GM23248 (cell line): ENCODE data around the gene KCNMA1. TPM values are rescaled to one million over a fixed set of nuclear protein-coding genes. Genes with fewer than 3 reads are reported as not detected.

Source experiments
- DNase-seq: peaks from one replicate; pipeline ENCODE4 v3.0.0-alpha.2; 2015
- H2AFZ ChIP-seq: fragments of 200-600 bp; sonication (generic); 2 replicates; pipeline ENCODE4 v1.6.1; 2016; ENCODE audit warnings: antibody characterized with exemption
- H3F3A ChIP-seq: fragments of 200-600 bp; sonication (generic); 2 replicates; pipeline ENCODE4 v1.6.1; 2016; ENCODE audit warnings: mild to moderate bottlenecking, antibody characterized with exemption, mixed run types; ENCODE audit not compliant: insufficient read depth
- H3K27ac ChIP-seq: fragments of 200-600 bp; sonication (generic); 2 replicates; pipeline ENCODE4 v1.5.1; 2016; ENCODE audit warnings: mild to moderate bottlenecking
- H3K27me3 ChIP-seq: fragments of 200-600 bp; sonication (generic); replicated peaks from 2 replicates; pipeline ENCODE4 v1.6.1; 2016; ENCODE audit warnings: mild to moderate bottlenecking; ENCODE audit not compliant: insufficient read depth
- H3K36me3 ChIP-seq: fragments of 200-600 bp; sonication (generic); 2 replicates; pipeline ENCODE4 v1.6.1; 2016; ENCODE audit warnings: low read depth, mild to moderate bottlenecking
- H3K4me1 ChIP-seq: fragments of 200-600 bp; sonication (generic); 2 replicates; pipeline ENCODE4 v1.6.1; 2016; ENCODE audit warnings: mild to moderate bottlenecking; ENCODE audit not compliant: insufficient read depth
- H3K4me2 ChIP-seq: fragments of 200-600 bp; sonication (generic); one replicate; pipeline ENCODE4 v1.6.1; 2016; ENCODE audit warnings: mild to moderate bottlenecking; ENCODE audit not compliant: unreplicated experiment
- H3K4me3 ChIP-seq: fragments of 200-600 bp; sonication (generic); 2 replicates; pipeline ENCODE4 v1.5.1; 2016; ENCODE audit warnings: mild to moderate bottlenecking
- H3K79me2 ChIP-seq: fragments of 200-600 bp; sonication (generic); 2 replicates; pipeline ENCODE4 v1.6.1; 2016; ENCODE audit warnings: mild to moderate bottlenecking; ENCODE audit not compliant: insufficient read depth
- H3K9ac ChIP-seq: fragments of 200-600 bp; sonication (generic); 2 replicates; pipeline ENCODE4 v1.6.1; 2016; ENCODE audit warnings: mild to moderate bottlenecking
- H3K9me2 ChIP-seq: fragments of 200-600 bp; sonication (generic); 2 replicates; pipeline ENCODE4 v1.6.1; 2016; ENCODE audit warnings: mixed run types, mild to moderate bottlenecking, moderate library complexity; ENCODE audit not compliant: insufficient read depth
- H3K9me3 ChIP-seq: fragments of 200-600 bp; sonication (generic); one replicate; pipeline ENCODE4 v1.6.1; 2017; ENCODE audit warnings: low read depth
- H4K20me1 ChIP-seq: fragments of 200-600 bp; sonication (generic); 2 replicates; pipeline ENCODE4 v1.6.0; 2016; ENCODE audit not compliant: insufficient read depth
- EZH2 ChIP-seq: fragments of 200-600 bp; sonication (generic); IDR thresholded peaks from 2 replicates; pipeline ENCODE4 v1.6.1; 2018; ENCODE audit warnings: antibody characterized with exemption, mild to moderate bottlenecking; ENCODE audit not compliant: insufficient read depth, poor library complexity, severe bottlenecking
- EZH2phosphoT487 ChIP-seq: fragments of 200-600 bp; sonication (generic); IDR thresholded peaks from 2 replicates; pipeline ENCODE4 v1.6.1; 2018; ENCODE audit warnings: antibody characterized with exemption, moderate library complexity, mild to moderate bottlenecking, low read depth; ENCODE audit not compliant: insufficient read depth
- WGBS, 2 experiments: methylation state at CpG; one replicate each; pipeline ENCODE4 v1.1.6; 2015 to 2017; ENCODE audit warnings: low lambda C conversion rate in 2 of 2, low coverage in 1 of 2; ENCODE audit errors: missing lambda C conversion rate in 2 of 2; 5-methylcytosine and 5-hydroxymethylcytosine counted together
- in situ Hi-C: fragments of 300-500 bp; cut with MboI; formaldehyde crosslinking; loops from 2 replicates; pipeline ENCODE4 v1.15.0; 2020
- polyA plus RNA-seq: library from polyadenylated mRNA; unstranded; fragments of >200 nt; fragmentation: Nextera tagmentation; extraction: Ambion mirVana; gene quantifications from 2 replicates; pipeline ENCODE4 v1.2.1, GENCODE V29; 2016
- total RNA-seq: library from RNA; depleted of rRNA; stranded (reverse); fragments of >200 nt; shearing (Covaris generic); gene quantifications from 2 replicates; pipeline ENCODE4 v1.2.3, GENCODE V29; 2014

Gene KCNMA1
- total and polyA plus RNA-seq, 2 experiments from 2014 or later = 14.2 to 25.1 TPM

GRCh38 chr10:77458986-77459590 is 178.5 kb downstream of the KCNMA1 start:
- in situ Hi-C loops = no loop called here
- H4K20me1 ChIP-seq = no peaks in the 10 kb centered on the region
- TF ChIP-seq EZH2phosphoT487 (no peak), EZH2 (no peak)
- no peaks in the 10 kb centered on the region for H3K27me3 ChIP-seq
- no peak overlapping the region for H3K4me2 ChIP-seq
- no peaks in the 10 kb centered on the region for H3K4me1 ChIP-seq
- no peaks in the 10 kb centered on the region for H3K36me3 ChIP-seq
- no peak overlapping the region for H3K27ac ChIP-seq
- peak; percentile 56 for DNase-seq
- WGBS, 2 experiments = 53 to 58% methylated on average over 3 of the region's 3 CpGs
- H3F3A ChIP-seq = no peaks in the 10 kb centered on the region
- H3K9me3 ChIP-seq = no peaks in the 10 kb centered on the region
- H3K9me2 ChIP-seq = no peaks in the 10 kb centered on the region
- no peak overlapping the region for H2AFZ ChIP-seq
- no peak overlapping the region for H3K4me3 ChIP-seq
- H3K79me2 ChIP-seq = no peaks in the 10 kb centered on the region
- H3K9ac ChIP-seq = no peak overlapping the region

- H3K27me3 ChIP-seq = no peaks in the 10 kb centered on the region
- no peak overlapping the region for H3K27ac ChIP-seq
- 72 to 74% methylated on average over 7 of the region's 7 CpGs for WGBS, 2 experiments
These were observed 179.9 kb downstream of the KCNMA1 start for GRCh38 chr10:77457721-77458120.

GRCh38 chr10:77457266-77457665 is 180.3 kb downstream of the KCNMA1 start:
- TF ChIP-seq EZH2phosphoT487 (no peak), EZH2 (no peak)
- H3K79me2 ChIP-seq = no peaks in the 10 kb centered on the region
- H3K27me3 ChIP-seq = no peaks in the 10 kb centered on the region
- no peak overlapping the region for H3K4me2 ChIP-seq
- 100% methylated on average over 1 of the region's 1 CpG for WGBS, 2 experiments
- H3K9me3 ChIP-seq = no peaks in the 10 kb centered on the region
- H4K20me1 ChIP-seq = no peaks in the 10 kb centered on the region
- no peak overlapping the region for H2AFZ ChIP-seq
- H3K9me2 ChIP-seq = no peaks in the 10 kb centered on the region
- no peaks in the 10 kb centered on the region for H3F3A ChIP-seq
- no peak overlapping the region for H3K4me3 ChIP-seq
- DNase-seq = no peak
- H3K9ac ChIP-seq = no peak overlapping the region
- in situ Hi-C loops = no loop called here
- no peaks in the 10 kb centered on the region for H3K36me3 ChIP-seq
- no peak overlapping the region for H3K27ac ChIP-seq
- H3K4me1 ChIP-seq = no peaks in the 10 kb centered on the region

More at GRCh38 chr10:77457721-77458120, 179.9 kb downstream of the KCNMA1 start:
- Histone ChIP-seq H2AFZ (no peak overlapping the region), H3F3A (no peaks in the 10 kb centered on the region), H3K4me2 (no peak overlapping the region), H3K9me3 (no peaks in the 10 kb centered on the region), H3K4me1 (no peaks in the 10 kb centered on the region), H3K36me3 (no peaks in the 10 kb centered on the region), H4K20me1 (no peaks in the 10 kb centered on the region), H3K9me2 (no peaks in the 10 kb centered on the region), H3K9ac (no peak overlapping the region), H3K79me2 (no peaks in the 10 kb centered on the region), H3K4me3 (no peak overlapping the region)
- in situ Hi-C loops = no loop called here
- TF ChIP-seq EZH2phosphoT487 (no peak), EZH2 (no peak)
- no peak for DNase-seq

GRCh38 chr10:77456414-77456813 is 181.2 kb downstream of the KCNMA1 start:
- H3K36me3 ChIP-seq = no peaks in the 10 kb centered on the region
- 77 to 84% methylated on average over 5 of the region's 5 CpGs for WGBS, 2 experiments
- DNase-seq = no peak

More at GRCh38 chr10:77456414-77456813, 181.2 kb downstream of the KCNMA1 start:
- no peaks in the 10 kb centered on the region for H3K4me1 ChIP-seq
- no peaks in the 10 kb centered on the region for H3K79me2 ChIP-seq
- TF ChIP-seq EZH2 = no peak
- no peak for TF ChIP-seq EZH2phosphoT487
- in situ Hi-C loops = no loop called here
- H3K4me2 ChIP-seq = no peak overlapping the region
- H3K4me3 ChIP-seq = no peak overlapping the region
- no peaks in the 10 kb centered on the region for H3K9me3 ChIP-seq
- H4K20me1 ChIP-seq = no peaks in the 10 kb centered on the region
- H3F3A ChIP-seq = no peaks in the 10 kb centered on the region
- no peaks in the 10 kb centered on the region for H3K27me3 ChIP-seq
- no peak overlapping the region for H3K27ac ChIP-seq
- H2AFZ ChIP-seq = no peak overlapping the region
- H3K9ac ChIP-seq = no peak overlapping the region
- no peaks in the 10 kb centered on the region for H3K9me2 ChIP-seq
